Ovary (tissue), 3 donors: ENCODE results near the gene FANCC.

Experiments
- CTCF ChIP-seq, 3 donors: fragments of 450-650 bp in 2 of 3; fragments of 200-600 bp in 1 of 3; IDR thresholded peaks; one replicate each; pipeline versions ENCODE4 v1.5.1 to v1.8.0; 2016 to 2022; ENCODE audit warnings: antibody characterized with exemption in 3 of 3, mild to moderate bottlenecking in 1 of 3
- EP300 ChIP-seq: sonication (generic); formaldehyde crosslinking; IDR thresholded peaks from one replicate; pipeline ENCODE4 v1.6.1; 2017; ENCODE audit warnings: antibody characterized with exemption
- POLR2A ChIP-seq: fragments of 450-650 bp; IDR thresholded peaks from one replicate; pipeline ENCODE4 v1.6.1; 2017; ENCODE audit warnings: antibody characterized with exemption, mild to moderate bottlenecking, moderate library complexity
- donor health status: DM: no; HTN: no; CAD: no.

DNA sequence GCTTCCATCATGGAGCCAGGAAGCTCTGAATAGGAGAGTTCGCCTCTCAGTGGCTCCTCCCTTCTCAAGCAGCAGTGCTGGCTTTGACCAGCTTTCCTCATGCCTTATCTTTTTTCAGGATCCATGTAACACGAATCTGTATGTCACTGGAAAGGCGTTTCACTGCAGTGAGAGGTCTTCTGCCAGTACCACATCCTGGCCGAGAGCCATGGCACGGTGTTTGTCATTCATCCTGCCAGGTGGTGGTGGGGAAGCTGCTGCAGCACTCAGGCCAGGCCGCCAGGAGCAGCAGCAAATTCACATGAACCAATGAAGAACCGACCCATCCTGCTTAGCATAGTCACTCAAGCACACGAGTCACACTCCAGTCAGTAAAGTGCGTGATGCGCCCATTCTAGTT is 179.0 kb downstream of the FANCC start:
- no peak for TF ChIP-seq POLR2A
- TF ChIP-seq CTCF (IDR thresholded peaks at IDR 0.05), result no peak
- TF ChIP-seq EP300, result no peak
